HG02981 (cell line): ENCODE data around the gene WWOX.
A peak's percentile ranks its signal among the peaks of the same experiment; 100 is the strongest.

Experiments
- ATAC-seq: cut with Tn5 transposase; IDR thresholded peaks from one replicate; pipeline ENCODE4 v1.9.1; 2021; ENCODE audit warnings: mild to moderate bottlenecking, moderate library complexity; ENCODE audit not compliant: unreplicated experiment

WWOX gene

DNA sequence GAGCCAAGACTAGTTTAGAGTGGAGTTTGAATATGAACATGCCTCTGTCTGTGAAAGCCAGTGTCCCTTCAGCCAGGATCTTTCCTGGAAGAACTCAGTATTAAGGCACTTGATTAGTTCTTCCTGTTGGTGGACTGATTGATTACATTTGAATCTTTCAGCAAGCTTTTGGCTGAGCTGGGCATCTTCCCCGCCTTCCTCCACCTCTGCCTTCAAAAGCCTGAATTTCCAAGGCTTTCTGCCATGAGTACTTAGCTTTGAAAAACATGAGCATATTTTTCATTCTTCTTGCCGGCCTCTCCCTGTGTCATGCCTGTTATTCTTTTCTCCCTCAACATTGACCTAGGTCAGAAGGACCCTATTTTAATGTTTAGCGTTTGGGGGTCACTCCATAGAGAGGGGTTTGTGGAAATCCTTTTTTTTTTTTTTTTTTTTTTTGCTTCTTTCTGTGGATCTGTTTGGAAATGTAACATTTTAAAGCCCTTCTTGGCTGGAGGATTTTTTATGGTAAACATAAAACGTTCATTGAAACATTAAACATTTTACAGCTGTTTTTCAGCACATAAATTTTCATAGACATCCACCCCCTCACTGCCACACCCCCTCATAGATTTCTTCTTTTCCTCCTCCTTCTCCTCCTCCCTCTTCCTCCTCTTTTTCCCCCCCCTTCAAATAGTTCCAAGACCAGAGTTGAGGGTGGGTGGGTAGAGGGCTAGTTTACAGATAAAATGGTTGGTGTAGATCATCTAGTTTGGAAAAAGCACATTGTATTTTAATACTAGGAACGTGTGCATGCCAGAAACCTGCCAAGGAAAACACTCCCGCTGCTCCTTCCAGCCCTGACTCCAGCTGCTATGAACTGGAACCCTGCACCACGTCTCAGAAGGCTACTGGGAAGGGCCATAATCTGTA, 645.9 kb downstream of the WWOX start:
- ATAC-seq: no peak

DNA sequence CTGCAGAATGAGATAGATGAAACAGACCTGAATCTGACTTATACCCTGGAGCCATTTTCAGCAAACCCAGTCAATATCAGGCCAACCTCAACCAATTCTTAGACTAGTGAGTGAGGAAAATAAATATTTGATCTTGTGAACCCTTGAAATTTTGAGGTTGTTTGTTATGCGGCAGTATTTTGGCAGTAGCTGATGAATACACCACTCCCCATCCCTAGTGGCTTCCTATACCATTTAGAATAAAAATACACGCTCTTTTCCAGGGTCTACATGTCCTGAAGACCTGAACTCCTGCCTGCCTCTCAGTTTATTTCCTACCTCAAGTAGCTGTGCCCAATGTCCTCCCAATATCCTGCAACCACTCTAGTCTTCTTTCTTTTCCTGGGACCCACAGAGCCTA, 647.3 kb downstream of the WWOX start:
- no peak for ATAC-seq

DNA sequence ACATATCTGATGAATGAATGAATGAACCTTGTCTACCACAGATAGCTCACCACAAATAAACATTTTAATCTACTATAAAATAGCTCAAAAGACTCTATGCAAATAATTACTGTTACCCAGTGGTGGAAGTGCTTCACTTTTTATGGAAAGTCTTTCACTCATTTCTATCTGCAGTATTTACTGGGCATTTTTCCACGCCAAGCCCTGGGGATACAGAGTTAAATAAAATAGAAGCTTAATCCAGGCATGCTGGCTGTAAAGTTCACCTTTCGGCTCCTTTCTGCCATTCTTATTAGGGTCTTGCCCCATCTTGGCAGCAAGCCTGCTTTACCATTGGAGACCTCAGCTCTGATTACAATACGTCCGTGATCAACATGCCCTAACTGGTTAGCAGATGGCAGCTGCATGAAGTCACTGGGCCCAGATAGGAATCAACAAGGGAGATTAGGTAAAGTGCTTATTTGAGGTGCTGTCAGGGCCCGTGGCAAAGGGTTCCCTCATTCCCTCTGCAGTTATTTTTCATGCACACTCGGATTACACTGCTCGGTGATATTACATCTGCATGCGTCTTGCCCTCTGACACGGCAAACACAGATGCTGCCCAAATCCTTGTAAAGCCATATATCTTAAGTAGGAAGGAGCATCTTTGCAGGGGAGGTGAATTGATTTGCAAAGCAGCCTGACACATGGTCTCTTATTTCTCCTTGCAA, 648.9 kb downstream of the WWOX start:
- no peak for ATAC-seq

DNA sequence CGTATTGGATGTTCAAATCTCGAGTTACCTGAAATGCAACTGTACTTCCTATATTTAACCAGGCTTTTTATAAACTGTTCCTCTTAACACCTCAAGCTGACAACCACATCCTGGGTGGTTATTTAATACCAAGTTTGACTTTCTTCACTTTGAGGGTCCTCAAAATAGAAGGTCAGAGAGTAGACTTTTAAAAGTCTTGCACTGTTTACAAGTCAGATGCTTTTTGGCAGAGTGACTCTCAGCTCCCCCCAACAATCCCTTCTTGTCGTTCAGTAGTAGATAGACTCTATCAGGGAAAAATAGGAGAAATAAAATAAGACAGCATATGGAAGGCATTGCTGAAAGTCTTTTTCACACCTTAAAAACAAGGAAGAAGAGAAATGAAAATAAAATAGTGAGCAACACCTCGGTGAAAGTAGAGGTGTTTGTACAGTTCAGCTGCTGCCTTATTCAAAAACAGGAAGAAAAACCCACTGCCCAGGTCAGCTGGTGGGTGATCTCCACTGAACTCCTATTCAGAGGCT, 650.4 kb downstream of the WWOX start:
- ATAC-seq: peak; percentile 66

DNA sequence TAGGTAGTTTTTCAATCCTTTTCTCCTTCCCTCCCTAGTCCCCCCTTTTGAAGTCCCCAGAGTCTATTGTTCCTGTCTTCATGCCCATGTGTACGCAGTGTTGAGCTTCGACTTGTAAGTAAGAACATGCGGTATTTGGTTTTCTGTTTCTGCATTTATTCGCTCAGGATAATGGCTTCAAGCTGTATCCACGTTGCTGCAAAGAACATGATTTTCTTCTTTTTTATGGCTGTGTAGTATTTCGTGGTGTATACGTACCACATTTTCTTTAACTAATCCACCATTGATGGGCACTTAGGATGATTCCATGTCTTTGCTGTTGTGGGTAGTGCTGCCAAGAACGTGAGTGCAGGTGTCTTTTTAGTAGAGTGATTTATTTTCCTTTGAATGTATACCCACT, 651.2 kb downstream of the WWOX start:
- no peak for ATAC-seq

DNA sequence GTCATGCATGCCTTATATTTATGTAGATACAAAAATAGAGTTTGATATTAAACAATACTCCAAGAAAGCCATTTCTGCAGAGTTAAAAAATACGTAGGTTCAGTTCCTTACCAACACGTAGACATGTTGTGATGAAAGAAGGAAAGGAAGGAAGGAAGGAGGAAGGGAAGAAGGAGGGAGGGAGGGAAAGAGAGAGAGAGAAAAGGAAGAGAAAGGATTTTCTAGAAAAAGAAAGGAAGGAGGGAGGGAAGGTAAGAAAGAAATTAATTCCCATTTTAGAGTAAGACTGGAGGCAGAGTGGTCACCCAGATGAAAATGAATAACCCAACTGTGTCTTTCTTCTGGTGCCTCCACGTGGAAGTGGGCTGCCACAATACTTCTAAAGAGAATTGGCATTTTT, 652.1 kb downstream of the WWOX start:
- no peak for ATAC-seq

DNA sequence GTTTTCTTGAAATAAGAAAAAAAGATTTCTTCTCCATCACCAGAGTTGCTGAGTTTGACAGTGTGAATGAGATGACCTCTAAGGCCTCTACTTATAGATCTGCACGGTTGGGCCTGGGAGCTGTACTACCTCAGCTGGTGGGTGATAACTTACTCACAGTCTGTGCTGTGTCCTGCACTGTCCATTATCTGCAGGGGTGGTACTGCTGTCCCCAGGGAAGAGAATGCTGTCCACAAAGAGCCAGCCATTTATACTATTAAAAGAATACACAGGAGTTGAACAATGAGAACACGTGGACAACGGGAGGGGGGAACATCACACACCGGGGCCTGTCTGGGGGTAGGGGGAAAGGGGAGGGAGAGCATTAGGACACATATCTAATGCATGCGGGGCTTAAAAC, 655.3 kb downstream of the WWOX start:
- no peak for ATAC-seq

DNA sequence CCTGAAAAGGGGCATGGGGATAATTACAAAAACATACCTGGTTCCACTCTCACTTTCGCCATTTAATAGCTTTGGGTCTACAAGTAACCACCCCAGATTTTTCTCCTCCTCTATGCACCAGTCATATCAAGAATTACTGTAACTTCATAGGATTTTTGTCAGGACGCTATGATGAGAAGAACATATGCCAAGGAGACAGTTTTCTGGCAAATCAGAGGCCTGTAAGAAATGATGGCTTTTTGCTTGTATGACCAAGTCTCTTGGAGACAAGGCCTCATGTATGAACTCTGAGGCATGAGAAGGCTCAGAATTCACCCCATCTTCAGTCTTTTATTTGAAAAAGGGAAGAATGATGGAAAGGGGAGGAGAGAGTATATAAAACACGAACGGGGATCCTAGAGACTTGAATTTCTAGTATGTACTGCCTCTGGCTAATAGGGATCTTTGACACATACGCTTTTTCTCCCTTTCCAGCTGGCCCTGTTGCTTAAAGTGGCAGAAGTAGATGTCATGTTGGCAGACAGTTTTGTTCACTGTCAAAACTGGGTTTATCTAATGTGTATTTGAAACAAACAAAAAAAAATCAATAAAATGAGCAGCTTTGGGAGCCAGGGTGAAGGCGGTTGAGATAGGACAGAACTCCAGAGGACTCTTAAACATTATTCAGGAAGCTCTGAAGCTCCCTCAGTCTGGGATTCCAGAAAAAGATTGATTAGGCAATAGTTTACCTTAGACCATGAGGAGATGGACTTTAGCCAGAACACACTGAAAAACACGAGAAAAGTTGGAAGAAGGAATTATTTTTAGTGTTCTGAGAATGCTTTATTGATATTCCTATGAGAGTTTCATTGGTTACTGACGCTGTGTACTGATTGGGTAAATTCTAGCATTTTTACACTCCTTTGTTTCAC, 656.6 kb downstream of the WWOX start:
- ATAC-seq: no peak

DNA sequence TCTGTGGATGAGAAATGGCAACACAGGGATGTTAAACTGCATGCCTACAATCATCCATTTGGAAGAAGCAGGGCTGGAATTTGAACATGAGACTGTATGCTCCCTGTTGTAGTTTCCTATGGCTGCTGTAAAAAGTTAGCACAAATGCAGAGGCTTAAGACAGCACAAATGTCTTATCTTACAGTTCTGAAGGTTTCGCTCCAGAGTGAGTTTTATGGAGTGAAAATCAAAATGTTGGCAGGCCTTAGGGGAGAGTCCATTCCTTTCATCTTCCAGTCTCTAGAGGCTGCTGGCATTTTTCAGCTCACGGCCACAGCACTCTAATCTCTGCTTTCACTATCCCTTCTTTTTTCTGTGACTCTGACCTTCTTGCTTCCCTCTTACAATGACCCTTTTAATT, 660.1 kb downstream of the WWOX start:
- no peak for ATAC-seq

DNA sequence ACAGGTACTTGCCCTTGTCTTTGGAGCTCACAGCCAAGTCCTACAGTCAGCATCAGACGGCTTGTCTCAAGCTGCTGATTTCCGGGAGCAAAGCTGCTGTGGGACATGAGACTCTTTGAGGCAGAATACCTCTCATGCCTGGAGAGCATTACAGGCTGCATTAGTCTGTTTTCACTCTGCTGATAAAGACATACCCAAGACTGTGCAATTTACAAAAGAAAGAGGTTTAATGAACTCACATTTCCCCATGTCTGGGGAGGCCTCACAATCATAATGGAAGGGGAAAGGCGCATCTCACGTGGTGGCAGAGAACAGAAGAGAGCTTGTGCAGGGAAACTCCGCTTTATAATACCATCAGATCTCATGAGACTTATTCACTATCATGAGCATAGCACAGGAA, 661.2 kb downstream of the WWOX start:
- ATAC-seq: no peak

DNA sequence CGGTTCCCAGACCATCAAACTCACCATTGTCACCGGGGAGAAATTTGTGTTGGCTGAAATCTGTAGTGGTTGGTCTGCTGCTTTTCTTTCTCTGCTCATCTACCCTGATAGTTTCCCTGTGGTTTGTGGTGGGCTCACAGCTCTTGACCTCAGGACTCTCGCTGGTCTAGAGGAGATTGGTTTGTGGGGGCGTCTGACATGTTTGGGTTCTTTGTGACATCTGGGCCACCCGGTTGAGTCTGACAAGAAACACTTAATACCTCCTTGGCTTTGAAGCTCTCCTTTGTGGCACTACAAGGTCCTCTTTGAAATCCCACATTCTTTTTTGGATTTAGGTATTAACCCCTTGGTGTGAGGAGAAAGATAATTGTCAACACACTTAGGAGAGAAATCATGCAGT, 662.0 kb downstream of the WWOX start:
- ATAC-seq: peak; percentile 86

DNA sequence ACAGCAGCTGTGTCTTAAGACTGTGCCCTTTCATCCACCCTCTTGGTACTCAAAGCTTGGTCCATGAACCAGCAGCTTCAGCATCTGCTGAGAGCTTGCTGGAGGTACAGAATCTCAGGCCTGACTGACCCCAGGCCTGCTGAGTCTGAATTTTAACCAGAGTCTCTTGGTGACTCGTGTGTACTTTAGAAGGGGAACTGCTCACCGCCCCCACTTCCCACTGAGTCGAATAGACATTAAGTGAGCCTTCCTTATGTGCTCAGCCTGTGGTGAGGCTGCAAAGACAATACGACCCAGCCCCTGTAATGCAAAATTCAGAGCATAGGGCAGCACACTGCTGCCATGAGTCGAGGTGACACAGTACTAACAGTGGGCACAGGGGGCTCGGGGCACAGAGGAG, 662.8 kb downstream of the WWOX start:
- ATAC-seq: peak; percentile 50

DNA sequence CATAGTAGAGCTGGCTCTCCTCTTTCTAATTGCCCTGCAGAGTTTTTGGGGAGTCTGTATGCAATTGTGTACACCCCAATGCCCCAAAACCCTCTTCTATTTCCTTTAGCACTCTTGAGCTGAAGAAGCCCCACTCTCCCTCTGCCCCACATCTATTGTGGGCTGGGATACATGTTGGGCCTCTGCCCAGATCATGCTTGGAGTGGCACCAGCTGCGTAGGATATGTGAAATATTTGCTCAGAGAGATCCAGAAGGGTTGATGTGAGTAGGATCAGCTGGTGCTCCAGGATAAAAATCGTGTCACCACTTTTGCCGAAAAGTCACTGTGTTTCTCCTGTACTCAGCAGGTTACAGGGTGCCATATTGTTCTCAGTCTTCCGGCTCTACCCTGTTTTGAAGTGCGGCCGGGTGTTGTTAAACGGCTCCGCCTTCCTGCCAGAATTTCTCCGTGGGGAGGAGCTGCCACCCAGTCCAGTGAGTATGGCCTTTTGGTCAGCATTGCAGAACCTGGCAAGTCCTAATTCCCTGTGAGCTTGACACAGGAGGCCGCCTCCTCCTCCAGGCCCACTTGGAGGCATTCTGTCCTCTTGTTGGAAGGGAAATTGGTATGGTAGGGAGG, 664.5 kb downstream of the WWOX start:
- ATAC-seq: no peak

DNA sequence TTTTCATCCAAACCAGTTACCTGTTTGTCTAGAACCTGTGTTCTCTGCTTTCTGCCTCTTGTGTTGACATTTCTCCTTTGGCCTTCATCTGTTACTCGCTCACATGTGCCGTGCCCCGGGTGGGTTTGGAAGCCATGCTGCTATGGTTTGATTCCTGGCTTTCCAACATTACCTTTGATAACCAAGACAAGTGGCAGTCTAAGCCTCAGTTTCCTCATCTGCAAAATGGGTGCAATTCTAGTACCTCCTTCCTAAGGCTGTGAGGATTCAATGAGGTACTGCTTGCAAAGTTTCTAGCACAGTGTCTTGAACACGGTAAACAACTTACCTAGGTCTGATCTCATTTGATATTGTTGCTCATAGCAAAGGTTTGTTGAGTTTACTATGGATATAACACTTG, 665.0 kb downstream of the WWOX start:
- no peak for ATAC-seq

DNA sequence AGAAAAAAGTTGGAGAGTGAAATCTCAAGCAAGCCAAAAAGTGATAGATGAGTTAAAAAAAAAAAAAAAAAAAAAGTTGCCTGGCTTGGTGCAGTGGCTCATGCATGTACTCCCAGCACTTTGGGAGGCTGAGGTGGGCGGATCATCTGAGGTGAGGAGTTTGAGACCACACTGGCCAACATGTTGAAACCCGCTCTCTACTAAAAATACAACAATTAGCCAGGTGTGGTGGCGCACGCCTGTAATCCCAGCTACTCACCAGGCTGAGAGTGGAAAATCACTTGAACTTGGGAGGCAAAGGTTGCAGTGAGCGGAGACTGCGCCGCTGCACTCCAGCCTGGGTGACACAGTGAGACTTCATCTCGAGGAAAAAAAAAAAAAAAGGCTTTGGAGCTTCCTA, 668.8 kb downstream of the WWOX start:
- no peak for ATAC-seq

DNA sequence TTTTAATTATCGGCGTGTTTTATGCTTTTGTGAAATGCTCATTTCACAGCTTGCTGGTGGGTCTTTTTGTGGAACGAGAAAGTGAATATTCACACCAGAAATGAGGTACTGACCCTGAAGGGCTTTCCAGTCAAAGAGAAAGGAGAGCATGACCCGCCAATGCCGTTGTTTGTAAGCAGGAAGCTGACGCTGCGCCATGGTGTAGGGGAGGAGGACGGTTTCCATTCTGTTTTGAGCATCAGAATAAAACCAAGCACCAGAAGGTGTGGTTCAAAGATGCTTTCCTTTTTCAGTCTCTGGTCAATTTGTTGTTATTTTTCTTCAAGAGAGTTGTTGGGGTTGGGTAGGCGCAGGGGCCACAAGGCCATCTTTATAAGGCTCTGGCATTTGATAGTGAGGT, 669.3 kb downstream of the WWOX start:
- ATAC-seq: no peak

DNA sequence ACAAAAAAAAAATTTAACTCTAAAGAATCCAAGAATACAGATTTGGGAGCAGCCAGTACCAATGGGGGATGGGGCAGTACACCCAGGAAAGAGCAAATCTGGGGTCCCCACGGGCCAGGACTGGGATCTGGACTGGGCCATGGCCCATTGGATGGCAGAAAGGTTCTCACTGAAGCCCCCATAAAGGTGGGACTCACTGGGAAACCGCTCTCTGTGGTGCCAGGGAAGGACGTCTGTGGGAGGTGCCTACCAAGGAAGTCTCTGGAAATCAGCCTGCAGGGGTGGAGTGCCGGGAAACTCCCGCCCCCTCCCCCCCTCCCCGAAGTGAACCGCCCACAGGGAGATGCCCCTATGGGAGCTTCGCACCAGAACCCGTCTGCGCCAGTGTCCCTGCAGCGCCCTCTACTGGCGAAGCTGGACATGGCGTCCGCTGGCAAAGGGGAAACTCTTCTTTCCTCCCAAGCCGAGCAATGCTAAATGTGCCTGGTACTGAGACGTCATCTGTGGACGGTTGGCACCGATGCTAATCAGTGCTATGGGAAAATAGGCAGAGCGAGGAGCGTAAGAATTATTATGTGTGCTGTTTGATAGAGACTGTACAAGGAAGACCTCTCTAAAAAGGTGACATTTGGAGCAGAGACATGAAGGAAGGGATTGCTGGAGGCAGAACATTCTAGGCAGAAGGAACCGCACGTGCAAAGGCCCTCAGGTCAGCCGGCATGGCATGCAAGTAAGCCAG, 671.1 kb downstream of the WWOX start:
- ATAC-seq: peak; percentile 77

DNA sequence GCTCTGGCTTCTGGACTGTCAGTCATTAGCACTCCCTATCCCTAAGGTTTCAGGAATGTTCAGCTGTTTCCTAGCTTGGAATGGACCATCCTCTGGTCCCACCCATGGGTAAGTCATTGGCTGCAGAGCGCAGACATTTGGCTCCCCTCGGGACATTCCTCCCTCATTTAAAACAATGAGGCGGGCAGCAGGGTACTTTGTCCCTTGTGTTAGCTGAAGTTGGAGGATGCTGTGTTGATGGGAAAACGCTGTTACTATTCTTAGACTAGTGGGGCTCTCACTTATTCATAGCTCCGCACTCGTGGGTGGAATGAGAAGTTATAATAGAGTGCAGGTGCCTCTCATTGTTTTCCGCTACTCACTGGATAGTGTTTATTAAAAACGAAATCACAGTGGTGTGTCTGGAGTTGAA, 673.8 kb downstream of the WWOX start:
- ATAC-seq: no peak

DNA sequence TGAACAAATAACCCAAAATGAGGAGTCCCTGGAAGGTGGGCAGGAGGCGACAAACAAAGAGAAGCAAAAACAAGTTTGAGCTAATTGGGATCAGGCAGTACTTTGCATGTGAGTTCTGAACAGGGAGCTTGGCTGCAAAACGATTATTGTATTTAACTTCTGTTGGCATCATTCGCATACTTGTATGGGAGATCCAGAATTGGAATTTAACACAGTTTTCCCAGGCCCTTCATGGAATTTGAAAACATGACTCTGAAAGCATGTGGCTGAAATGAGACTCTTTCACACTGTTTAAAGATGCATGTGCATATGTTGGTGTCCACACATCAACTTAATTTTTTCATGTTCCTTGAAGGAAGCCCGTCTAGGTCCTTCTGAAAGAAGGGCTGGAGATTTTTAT, 674.3 kb downstream of the WWOX start:
- ATAC-seq: no peak

DNA sequence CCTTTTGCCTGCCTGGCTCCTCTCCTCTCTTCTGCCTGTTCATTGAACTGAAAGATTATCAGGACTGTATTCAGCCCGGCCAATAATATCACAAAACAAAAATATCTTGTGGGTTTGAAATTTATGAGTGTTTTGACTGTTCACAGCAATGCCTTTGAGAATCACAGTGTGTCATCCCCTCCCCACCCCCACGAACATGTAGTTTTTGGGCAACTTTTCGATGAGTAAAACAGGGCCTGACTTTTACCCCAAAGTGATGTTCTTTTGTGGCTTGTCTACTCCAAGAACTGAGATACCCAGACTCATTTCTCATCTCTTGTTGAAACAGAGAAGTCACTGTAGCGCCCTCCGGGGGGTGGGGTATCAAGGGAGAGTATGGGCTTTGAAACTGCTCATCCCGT, 675.7 kb downstream of the WWOX start:
- ATAC-seq: no peak
